Muscle of back (tissue), 13 donors: ENCODE data around the gene OR6C70. TPM values are rescaled to one million over a fixed set of nuclear protein-coding genes. Genes with fewer than 3 reads are reported as not detected.
"Not testable (repeated sequence)": the region's sequence is repeated elsewhere in the genome, so short reads cannot be mapped to it uniquely, and the experiment has no call there.

ENCODE experiments used
- DNase-seq, 3 donors: peaks; one replicate each; pipeline versions ENCODE4 v3.0.0 to v3.0.0-alpha.2; 2013
- long read RNA-seq, 9 donors: transcript quantifications; one replicate each; lab custom pipeline, GENCODE V29; 2026
- polyA plus RNA-seq, 10 donors: library from polyadenylated mRNA; unstranded; fragments of 120-200 nt; gene quantifications; one replicate each; pipeline ENCODE4 v1.2.1, GENCODE V29; 2013; ENCODE audit not compliant: insufficient read length in 10 of 10

OR6C70 gene
- not detected for polyA plus RNA-seq
- long read RNA-seq, donor 1, result 0 reads
- long read RNA-seq, donor 2, result 0 reads
- long read RNA-seq, donor 3, result 0 reads
- long read RNA-seq, donor 4, result 0 reads
- long read RNA-seq, donor 5, result 0 reads
- long read RNA-seq, donor 6, result 0 reads
- long read RNA-seq, donor 7, result 0 reads
- long read RNA-seq, donor 8, result 0 reads
- long read RNA-seq, donor 9, result 0 reads

- no peak for DNase-seq
Observed at GRCh38 chr12:55470088-55470829, at the start of gene OR6C70. Gene OR6C70, minus strand, starts transcription at chr12:55470138. Its CDS starts 0 bp downstream, at chr12:55470138.

DNA sequence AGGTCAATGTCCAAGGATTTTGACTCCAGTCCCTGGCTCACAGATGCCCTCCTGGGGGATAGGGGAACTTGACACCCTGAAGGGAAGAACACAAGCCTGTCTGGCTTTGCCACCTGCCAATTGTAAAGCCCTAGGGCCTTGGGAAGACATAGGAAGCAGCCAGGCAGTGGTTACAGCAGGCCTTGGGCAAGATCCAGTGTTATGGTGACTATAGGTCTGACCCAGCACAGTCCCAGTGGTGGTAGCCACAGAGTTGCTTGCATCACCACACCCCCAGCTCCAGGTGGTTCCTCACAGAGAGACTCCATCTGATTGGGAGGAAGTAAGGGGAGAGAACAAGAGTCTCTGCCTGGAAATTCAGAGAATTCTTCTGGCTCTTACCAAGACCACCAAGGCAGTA lies 46.5 kb upstream of the OR6C70 start:
- DNase-seq, result no peak

DNA sequence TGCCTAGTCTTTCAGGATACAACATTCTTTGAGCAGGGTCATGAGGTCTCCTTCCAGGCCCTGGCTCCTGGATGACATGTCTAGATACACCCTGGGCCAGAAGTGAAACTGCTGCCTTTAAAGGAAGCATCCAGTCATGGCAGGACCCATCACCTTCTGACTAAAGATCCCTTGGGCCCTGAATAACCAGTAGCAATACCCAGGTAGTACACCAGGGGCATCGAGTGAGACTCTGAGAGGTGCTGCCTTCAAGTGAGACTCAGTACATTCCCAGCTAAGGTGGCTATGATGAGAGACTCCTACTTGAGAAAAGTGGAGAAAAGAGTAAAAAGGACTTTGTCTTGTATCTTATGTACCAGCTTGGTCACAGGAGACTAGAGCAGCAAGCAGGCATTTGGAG lies 45.8 kb upstream of the OR6C70 start:
- DNase-seq, result no peak

GRCh38 chr12:55501601-55502000 lies 31.7 kb upstream of the OR6C70 start:
- DNase-seq, result no peak

GRCh38 chr12:55499810-55500252 lies 29.9 kb upstream of the OR6C70 start:
- DNase-seq, result no peak

DNA sequence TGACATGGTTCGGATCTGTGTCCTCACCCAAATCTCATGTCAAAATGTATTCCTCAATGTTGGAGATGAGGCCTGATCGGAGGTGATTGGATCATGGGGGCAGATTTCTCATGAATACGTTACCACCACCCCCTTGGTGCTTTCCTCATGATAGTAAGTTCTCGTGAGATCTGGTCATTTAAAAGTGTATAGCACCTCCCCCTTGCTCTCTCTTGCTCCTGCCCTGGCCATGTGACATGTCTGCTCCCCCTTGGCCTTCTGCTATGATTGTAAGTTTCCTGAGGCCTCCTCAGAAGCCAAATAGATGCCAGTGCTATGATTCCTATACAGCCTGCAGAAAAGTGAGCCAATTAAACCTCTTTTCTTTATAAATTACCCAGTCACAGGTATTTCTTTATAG lies 29.3 kb upstream of the OR6C70 start:
- no peak for DNase-seq

DNA sequence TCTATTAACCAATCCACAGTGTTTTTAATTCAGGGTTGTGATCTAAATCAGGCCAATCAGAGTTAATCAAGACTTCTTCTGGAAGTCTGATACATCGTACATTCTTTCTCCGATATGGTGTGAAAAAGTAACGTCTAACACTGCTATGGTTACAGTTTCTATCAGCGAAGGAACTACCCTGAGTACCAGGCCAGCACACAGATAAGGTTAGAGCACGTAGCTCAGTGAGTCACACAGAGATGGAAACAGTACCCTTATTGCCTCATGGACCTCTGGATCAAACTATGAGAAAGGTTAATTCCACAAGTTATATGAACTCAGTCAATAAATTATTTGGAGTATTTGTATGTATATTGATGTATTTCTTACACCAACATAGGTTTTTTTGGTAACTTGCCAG lies 25.6 kb upstream of the OR6C70 start:
- no peak for DNase-seq

- DNase-seq, result no peak
Observed at GRCh38 chr12:55492078-55492477, 22.1 kb upstream of the OR6C70 start, which contains the start of gene OR6C68. Gene OR6C68, plus strand, starts transcription at chr12:55492378. Its CDS starts 0 bp downstream, at chr12:55492378.

DNA sequence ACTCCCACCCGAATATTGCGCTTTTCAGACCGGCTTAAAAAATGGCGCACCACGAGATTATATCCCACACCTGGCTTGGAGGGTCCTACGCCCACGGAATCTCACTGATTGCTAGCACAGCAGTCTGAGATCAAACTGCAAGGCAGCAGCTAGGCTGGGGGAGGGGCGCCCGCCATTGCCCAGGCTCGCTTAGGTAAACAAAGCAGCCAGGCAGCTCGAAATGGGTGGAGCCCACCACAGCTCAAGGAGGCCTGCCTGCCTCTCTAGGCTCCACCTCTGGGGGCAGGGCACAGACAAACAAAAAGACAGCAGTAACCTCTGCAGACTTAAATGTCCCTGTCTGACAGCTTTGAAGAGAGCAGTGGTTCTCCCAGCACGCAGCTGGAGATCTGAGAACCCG lies 14.3 kb upstream of the OR6C70 start:
- not testable (repeated sequence) for DNase-seq

DNA sequence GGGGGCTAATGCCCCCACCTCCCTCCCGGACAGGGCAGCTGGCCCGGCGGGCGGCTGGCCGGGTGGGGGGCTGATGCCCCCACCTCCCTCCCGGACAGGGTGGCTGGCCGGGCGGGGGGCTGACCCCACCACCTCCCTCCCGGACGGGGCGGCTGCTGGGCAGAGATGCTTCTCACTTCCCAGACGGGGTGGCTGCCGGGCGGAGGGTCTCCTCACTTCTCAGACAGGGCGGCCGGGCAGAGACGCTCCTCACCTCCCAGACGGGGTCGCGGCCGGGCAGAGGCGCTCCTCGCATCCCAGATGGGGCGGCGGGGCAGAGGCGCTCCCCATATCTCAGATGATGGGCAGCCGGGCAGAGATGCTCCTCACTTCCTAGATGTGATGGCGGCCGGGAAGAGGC lies 9.2 kb upstream of the OR6C70 start:
- DNase-seq, result not testable (repeated sequence)

- no peak for DNase-seq
Observed at GRCh38 chr12:55472264-55472663, 2.3 kb upstream of the OR6C70 start.

- no peak for DNase-seq
Observed at GRCh38 chr12:55469291-55469690, 647 bp downstream of the OR6C70 start.

DNA sequence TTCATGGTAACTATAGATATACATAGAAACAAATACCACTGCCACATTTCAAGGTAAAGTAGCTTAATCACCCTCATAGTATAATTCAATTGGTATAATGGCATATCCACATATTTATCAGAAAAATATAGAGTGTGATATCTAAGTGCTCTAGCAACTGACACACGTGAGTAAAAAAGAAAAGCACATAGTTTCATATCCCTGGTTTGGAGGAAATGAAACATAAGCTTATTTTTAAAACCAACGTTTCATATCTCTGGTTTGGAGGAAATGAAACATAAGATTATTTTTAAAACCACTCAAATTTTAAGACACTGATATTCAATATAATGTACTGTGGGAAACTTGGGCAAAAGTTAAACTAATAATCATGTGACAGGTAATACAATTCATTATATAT lies 2.1 kb downstream of the OR6C70 start:
- DNase-seq, result no peak

DNA sequence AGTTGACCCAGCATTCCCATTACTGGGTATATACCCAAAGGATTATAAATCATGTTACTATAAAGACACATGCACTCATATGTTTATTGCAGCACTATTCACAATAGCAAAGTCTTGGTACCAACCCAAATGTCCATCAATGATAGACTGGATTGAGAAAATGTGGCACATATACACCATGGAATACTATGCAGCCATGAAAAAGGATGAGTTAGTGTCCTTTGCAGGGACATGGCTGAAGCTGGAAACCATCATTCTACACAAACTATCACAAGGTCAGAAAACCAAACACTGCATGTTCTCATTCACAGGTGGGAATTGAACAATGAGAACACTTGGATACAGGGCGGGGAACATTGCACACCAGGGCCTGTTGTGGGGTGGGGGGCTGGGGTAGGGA lies 5.0 kb downstream of the OR6C70 start:
- not testable (repeated sequence) for DNase-seq

- no peak for DNase-seq
Observed at GRCh38 chr12:55448825-55449224, 21.1 kb downstream of the OR6C70 start.

DNA sequence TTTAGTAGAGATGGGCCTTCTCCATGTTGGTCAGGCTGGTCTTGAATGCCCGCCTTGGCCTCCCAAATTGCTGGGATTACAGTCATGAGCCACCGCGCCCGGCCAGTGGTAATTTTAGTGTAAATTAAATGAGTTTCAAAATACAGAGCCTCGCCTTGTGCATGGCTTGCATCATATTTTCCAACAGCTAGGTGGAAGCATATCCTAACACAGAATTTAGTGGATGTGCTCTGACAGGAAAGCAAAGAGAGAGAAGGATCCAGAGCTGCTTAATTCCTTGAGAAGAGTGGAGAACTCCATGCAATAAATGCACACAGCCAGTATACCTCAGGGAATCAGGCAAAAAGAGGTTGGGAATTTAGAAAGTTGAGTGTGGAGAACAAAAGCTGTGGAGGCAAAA lies 23.6 kb downstream of the OR6C70 start:
- no peak for DNase-seq

GRCh38 chr12:55445357-55445756 lies 24.6 kb downstream of the OR6C70 start:
- DNase-seq, result no peak

- no peak for DNase-seq
Observed at GRCh38 chr12:55443776-55444175, 26.2 kb downstream of the OR6C70 start, which contains the start of gene OR6C2. Gene OR6C2, plus strand, starts transcription at chr12:55444076. Its CDS starts 8,138 bp downstream, at chr12:55452214.

- DNase-seq, result not testable (repeated sequence)
Observed at GRCh38 chr12:55441233-55441632, 28.7 kb downstream of the OR6C70 start.

DNA sequence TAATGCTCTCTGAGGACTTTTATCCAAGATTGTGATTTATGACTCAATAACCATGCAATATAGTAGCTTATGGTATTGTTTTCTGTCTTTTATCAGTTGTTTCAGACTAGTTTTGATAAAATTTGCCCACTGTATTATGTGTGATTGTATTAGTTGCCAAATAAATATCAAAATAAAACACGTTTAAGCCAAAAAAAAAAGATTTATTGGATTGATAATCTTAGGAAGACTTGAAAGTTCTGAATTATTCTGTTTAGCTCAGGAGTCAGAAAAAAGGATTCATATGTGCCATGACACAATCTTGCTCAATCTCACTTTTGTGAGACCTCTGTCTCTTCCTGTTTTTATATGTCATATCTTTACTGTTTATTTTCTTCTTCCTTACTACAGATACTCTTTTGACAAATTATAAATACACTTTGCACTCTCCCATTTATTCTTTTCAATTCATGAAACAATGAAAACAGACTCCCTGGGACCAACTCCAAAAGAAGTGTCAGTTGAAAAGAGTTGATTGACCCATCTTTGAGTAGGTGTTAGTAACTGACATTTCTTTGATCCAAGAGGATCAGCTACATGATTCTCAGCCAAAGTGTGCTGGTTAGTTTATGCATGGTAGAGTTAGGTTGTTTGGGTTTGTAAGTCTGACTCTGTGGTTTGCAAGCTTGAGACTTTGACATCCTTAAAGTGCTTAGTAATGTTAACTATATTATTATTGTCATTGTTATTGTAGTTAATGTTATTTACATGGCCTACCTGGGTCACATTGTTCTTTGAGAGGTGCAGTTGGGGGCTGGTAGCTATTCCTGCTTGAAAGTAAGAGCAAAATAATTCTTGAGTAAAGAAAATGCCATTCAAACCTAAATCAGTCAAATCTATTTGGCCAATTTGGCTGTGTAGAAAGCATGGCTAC lies 41.4 kb downstream of the OR6C70 start:
- DNase-seq, result no peak

- no peak for DNase-seq
Observed at GRCh38 chr12:55425954-55426353, 44.0 kb downstream of the OR6C70 start, which contains the start of gene OR6C76. Gene OR6C76, plus strand, starts transcription at chr12:55426254. Its CDS starts 0 bp downstream, at chr12:55426254.
